H1 (cell line): ENCODE results near the gene TTI1. TPM values are rescaled to one million over a fixed set of nuclear protein-coding genes. Genes with fewer than 3 reads are reported as not detected.
A peak's percentile ranks its signal among the peaks of the same experiment; 100 is the strongest.

Experiments
- CTCF ChIA-PET: fragments of 300-600 bp; sonication (Branson Sonifier 250); formaldehyde crosslinking; loops from one replicate; lab custom pipeline; 2021; ENCODE audit not compliant: partially characterized antibody; lab: Charles Lee
- POLR2A ChIA-PET: fragments of 300-600 bp; sonication (Branson Sonifier 250); formaldehyde crosslinking; loops from one replicate; lab custom pipeline; 2021; ENCODE audit warnings: inconsistent platforms; ENCODE audit not compliant: partially characterized antibody; lab: Charles Lee
- DNase-seq, 2 experiments: peaks; one replicate each; pipeline versions ENCODE4 v3.0.0 to v3.0.0-alpha.2; 2010 to 2022; ENCODE audit warnings: low spot score in 2 of 2, low read depth in 1 of 2, mixed read lengths in 1 of 2
- FAIRE-seq: peaks from 2 replicates; lab custom pipeline; 2011; peaks lifted over from hg19 to GRCh38; lab: Jason Lieb, UNC
- H2AFZ ChIP-seq: 2 replicates; pipeline ENCODE4 v1.8.1; 2012; ENCODE audit warnings: low read length, inconsistent platforms
- H2AK5ac ChIP-seq: 2 replicates; pipeline ENCODE4 v1.6.1; 2013; ENCODE audit warnings: low read depth, low read length
- H2BK120ac ChIP-seq: replicated peaks from 2 replicates; pipeline ENCODE3; 2013; ENCODE audit warnings: low read depth, low read length, inconsistent platforms
- H2BK12ac ChIP-seq: 2 replicates; pipeline ENCODE4 v1.6.1; 2013; ENCODE audit warnings: low read depth, low read length
- H2BK15ac ChIP-seq: 2 replicates; pipeline ENCODE4 v1.6.1; 2013; ENCODE audit warnings: low read length
- H2BK20ac ChIP-seq: 2 replicates; pipeline ENCODE4 v1.6.1; 2013; ENCODE audit warnings: low read length
- H2BK5ac ChIP-seq: 2 replicates; pipeline ENCODE4 v1.6.1; 2013; ENCODE audit warnings: low read depth, low read length
- H3K14ac ChIP-seq: 2 replicates; pipeline ENCODE4 v1.6.1; 2013; ENCODE audit warnings: inconsistent platforms; ENCODE audit not compliant: insufficient read length
- H3K18ac ChIP-seq: 2 replicates; pipeline ENCODE4 v1.6.1; 2013; ENCODE audit warnings: low read length; ENCODE audit errors: extremely low read depth
- H3K23ac ChIP-seq: 2 replicates; pipeline ENCODE4 v1.6.1; 2013; ENCODE audit warnings: inconsistent platforms; ENCODE audit not compliant: insufficient read length
- H3K23me2 ChIP-seq: 2 replicates; pipeline ENCODE4 v1.6.1; 2013; ENCODE audit warnings: low read depth, low read length
- H3K27ac ChIP-seq: 2 replicates; pipeline ENCODE4 v1.6.1; 2011; ENCODE audit warnings: low read depth, low read length, inconsistent platforms
- H3K27me3 ChIP-seq, 4 experiments: replicated peaks in 1 of 4; 1 replicate in 1 of 4; 2 replicates in 3 of 4; pipeline versions ENCODE4 v1.6.1 to v1.8.1; 2011 to 2013; ENCODE audit warnings: low read length in 3 of 4, mild to moderate bottlenecking in 3 of 4, inconsistent platforms in 2 of 4, mixed read lengths in 2 of 4, moderate library complexity in 1 of 4; ENCODE audit not compliant: control insufficient read depth in 3 of 4, insufficient read depth in 3 of 4; ENCODE audit errors: extremely low read depth in 1 of 4
- H3K36me3 ChIP-seq, 4 experiments: 2 replicates each; pipeline versions ENCODE4 v1.6.1 to v1.8.1; 2011 to 2013; ENCODE audit warnings: mild to moderate bottlenecking in 4 of 4, low read length in 3 of 4, moderate library complexity in 2 of 4, control low read depth in 1 of 4, inconsistent platforms in 1 of 4; ENCODE audit not compliant: insufficient read depth in 4 of 4, control insufficient read depth in 2 of 4
- H3K4ac ChIP-seq: replicated peaks from 2 replicates; pipeline ENCODE3; 2013; ENCODE audit warnings: low read length, low read depth, mixed read lengths, inconsistent platforms; ENCODE audit not compliant: insufficient read length
- H3K4me1 ChIP-seq, 4 experiments: replicated peaks in 1 of 4; 1 replicate in 1 of 4; 2 replicates in 3 of 4; pipeline versions ENCODE4 v1.6.1 to v1.8.1; 2011 to 2013; ENCODE audit warnings: low read length in 3 of 4, inconsistent platforms in 2 of 4, mixed read lengths in 1 of 4; ENCODE audit not compliant: insufficient read depth in 4 of 4, control insufficient read depth in 3 of 4
- H3K4me2 ChIP-seq, 2 experiments: 2 replicates each; pipeline versions ENCODE4 v1.6.1 to v1.8.1; 2011 to 2013; ENCODE audit warnings: low read depth in 2 of 2, low read length in 2 of 2, control low read depth in 1 of 2, inconsistent platforms in 1 of 2, mild to moderate bottlenecking in 1 of 2; ENCODE audit not compliant: insufficient read depth in 1 of 2
- H3K4me3 ChIP-seq, 4 experiments: fragments of 200-600, 300-600 bp in 1 of 4; sonication (generic), shearing (Covaris generic), sonication (Bioruptor Twin) in 1 of 4; 2 replicates each; pipeline versions ENCODE4 v1.5.1 to v1.8.1; 2011 to 2016; ENCODE audit warnings: low read length in 4 of 4, low read depth in 3 of 4, control low read depth in 2 of 4, inconsistent platforms in 2 of 4, mild to moderate bottlenecking in 2 of 4, mixed read lengths in 1 of 4, moderate library complexity in 1 of 4; ENCODE audit not compliant: insufficient read depth in 2 of 4; ENCODE audit errors: extremely low read depth in 1 of 4
- H3K56ac ChIP-seq: replicated peaks from 2 replicates; pipeline ENCODE3; 2013; ENCODE audit warnings: low read depth, mild to moderate bottlenecking, mixed read lengths, low read length, inconsistent platforms; ENCODE audit not compliant: insufficient read length
- H3K79me1 ChIP-seq: 2 replicates; pipeline ENCODE4 v1.6.1; 2013; ENCODE audit warnings: low read depth, low read length, control low read depth
- H3K79me2 ChIP-seq, 2 experiments: 2 replicates each; pipeline versions ENCODE4 v1.6.1 to v1.8.1; 2012 to 2013; ENCODE audit warnings: low read length in 2 of 2, mild to moderate bottlenecking in 2 of 2, inconsistent platforms in 1 of 2; ENCODE audit not compliant: insufficient read depth in 2 of 2, control insufficient read depth in 1 of 2
- H3K9ac ChIP-seq, 4 experiments: replicated peaks in 1 of 4; 1 replicate in 1 of 4; 2 replicates in 3 of 4; pipeline versions ENCODE4 v1.6.1 to v1.8.1; 2011 to 2013; ENCODE audit warnings: low read depth in 3 of 4, low read length in 3 of 4, control low read depth in 2 of 4, mild to moderate bottlenecking in 2 of 4, moderate library complexity in 2 of 4, inconsistent platforms in 1 of 4; ENCODE audit errors: extremely low read depth in 1 of 4
- H3K9me3 ChIP-seq, 2 experiments: 2 replicates each; pipeline versions ENCODE4 v1.6.1 to v1.8.1; 2012 to 2013; ENCODE audit warnings: mild to moderate bottlenecking in 2 of 2, moderate library complexity in 2 of 2, control low read depth in 1 of 2, inconsistent platforms in 1 of 2, low read depth in 1 of 2, low read length in 1 of 2, mixed read lengths in 1 of 2; ENCODE audit not compliant: insufficient read depth in 2 of 2
- H4K20me1 ChIP-seq, 2 experiments: replicated peaks in 1 of 2; 2 replicates each; pipeline versions ENCODE3 to v1.8.1; 2011 to 2013; ENCODE audit warnings: inconsistent platforms in 2 of 2, low read length in 2 of 2, mild to moderate bottlenecking in 1 of 2; ENCODE audit not compliant: insufficient read depth in 2 of 2, control insufficient read depth in 1 of 2
- H4K5ac ChIP-seq: 2 replicates; pipeline ENCODE4 v1.6.1; 2013; ENCODE audit warnings: low read length, low read depth, mixed read lengths, inconsistent platforms; ENCODE audit not compliant: insufficient read length
- H4K8ac ChIP-seq: 2 replicates; pipeline ENCODE4 v1.8.0; 2013; ENCODE audit warnings: mild to moderate bottlenecking, moderate library complexity, low read length, inconsistent platforms; ENCODE audit not compliant: insufficient read depth; ENCODE audit errors: extremely low read depth
- H4K91ac ChIP-seq: replicated peaks from 2 replicates; pipeline ENCODE3; 2013; ENCODE audit warnings: low read length, mixed read lengths, inconsistent platforms; ENCODE audit not compliant: insufficient read length
- ATF3 ChIP-seq: IDR thresholded peaks from 2 replicates; pipeline ENCODE4 v1.6.1; 2011; ENCODE audit warnings: low read depth, mild to moderate bottlenecking, low read length; ENCODE audit not compliant: insufficient read depth
- CHD2 ChIP-seq: IDR thresholded peaks from 2 replicates; pipeline ENCODE4 v1.6.1; 2012; ENCODE audit warnings: low read length, improper control_type of control experiment
- CREB1 ChIP-seq: IDR thresholded peaks from 2 replicates; pipeline ENCODE4 v1.6.1; 2012; ENCODE audit warnings: inconsistent platforms
- EZH2 ChIP-seq: fragments of 200-600 bp; sonication (generic); IDR thresholded peaks from 2 replicates; pipeline ENCODE4 v1.7.1; 2012; ENCODE audit warnings: low read depth, mild to moderate bottlenecking, moderate library complexity, low read length, inconsistent platforms; ENCODE audit not compliant: severe bottlenecking
- FOSL1 ChIP-seq: IDR thresholded peaks from 2 replicates; pipeline ENCODE4 v1.6.1; 2011; ENCODE audit warnings: mild to moderate bottlenecking, low read depth, low read length, moderate library complexity; ENCODE audit not compliant: insufficient read depth
- GABPA ChIP-seq: IDR thresholded peaks from 2 replicates; pipeline ENCODE4 v1.6.1; 2011; ENCODE audit warnings: mild to moderate bottlenecking, low read length, moderate library complexity, borderline replicate concordance; ENCODE audit not compliant: insufficient read depth
- MAX ChIP-seq: IDR thresholded peaks from 2 replicates; pipeline ENCODE4 v1.6.1; 2012; ENCODE audit warnings: inconsistent platforms
- TCF12 ChIP-seq: IDR thresholded peaks from 2 replicates; pipeline ENCODE4 v1.6.1; 2011; ENCODE audit warnings: low read depth, mild to moderate bottlenecking, low read length
- WGBS, 2 experiments: shearing (Covaris generic) in 1 of 2; methylation state at CpG; one replicate each; pipeline versions ENCODE4 v1.1.6 to v1.1.7; 2013 to 2015; ENCODE audit warnings: low lambda C conversion rate in 2 of 2, mixed read lengths in 2 of 2, inconsistent platforms in 1 of 2, low coverage in 1 of 2, missing lambda C conversion rate in 1 of 2; ENCODE audit not compliant: insufficient replicate concordance in 2 of 2, insufficient coverage in 1 of 2, insufficient read length in 1 of 2; ENCODE audit errors: extremely low coverage in 1 of 2, missing lambda C conversion rate in 1 of 2; 5-methylcytosine and 5-hydroxymethylcytosine counted together
- polyA plus RNA-seq, 7 experiments: library from polyadenylated mRNA; depleted of rRNA in 3 of 7; stranded (reverse) in 5 of 7; unstranded in 2 of 7; fragments of >200 nt in 5 of 7; fragments of 200-250 nt in 2 of 7; gene quantifications; 1 replicate in 5 of 7; 2 replicates in 1 of 7; 4 replicates in 1 of 7; pipeline versions ENCODE4 v1.2.1 to v1.2.3, GENCODE V29; 2011 to 2013; ENCODE audit warnings: missing spikeins in 2 of 7, mixed read lengths in 2 of 7
- total RNA-seq: library from RNA; stranded (reverse); fragmentation: NEBNext Ultra II Directional; extraction: Animal tissue kit (Norgen Biotek cat#: 25700); gene quantifications from 2 replicates; pipeline ENCODE4 v1.2.1, GENCODE V29; 2021
- TF ChIP-seq, protein P1 (sequence below): IDR thresholded peaks from 2 replicates; pipeline ENCODE4 v1.6.1; 2011; ENCODE audit warnings: low read length, improper control_type of control experiment

TTI1 gene
- total and polyA plus RNA-seq, 2 of the 8 experiments (the other 6 are each of a cell fraction or from before 2014, with no cell fraction given), result 34.1 to 47.0 TPM

GRCh38 chr20:37972256-37973058, 60.8 kb downstream of the TTI1 start:
- no peak overlapping the region for H2AK5ac ChIP-seq
- H3K14ac ChIP-seq, result no peak overlapping the region
- WGBS, 2 experiments, result 79% methylated on average over 7 of the region's 7 CpGs; no CpG with 5 or more reads in 1 of the 2 experiments
- H2BK15ac ChIP-seq, result no peak overlapping the region
- no peak overlapping the region for H3K27ac ChIP-seq
- no peak for FAIRE-seq
- no peak overlapping the region for H4K8ac ChIP-seq
- H3K36me3 ChIP-seq, result no peaks in the 10 kb centered on the region
- no peak overlapping the region for H4K5ac ChIP-seq
- H3K9me3 ChIP-seq, result 0 out of 4 replicates have a peak, but pooled peaks cover 0 to 4% of the 10 kb centered on the region in 2 experiments
- no peak overlapping the region for H2AFZ ChIP-seq
- no peak overlapping the region for H3K56ac ChIP-seq
- POLR2A ChIA-PET, result interaction anchor here (1.2 to 1.7 kb wide), 2 partner anchors 59 to 186 kb away, joined by 3 read pairs; no protein-coding TSS in a partner anchor
- no peaks in the 10 kb centered on the region; the same call in 1 of the 2 replicates for H3K23me2 ChIP-seq
- peaks cover 0 to 20% (median 5%) of the 10 kb centered on the region in 4 experiments; a peak in 6 of 7 replicates for H3K4me1 ChIP-seq
- peak in 1 of 2 experiments; percentile 45 for DNase-seq
- no peak overlapping the region for H2BK5ac ChIP-seq
- no peak overlapping the region for H2BK12ac ChIP-seq
- peak overlapping the region; percentile 9 to 34; a peak in 3 of 4 replicates for H3K4me2 ChIP-seq
- H2BK120ac ChIP-seq, result no peak overlapping the region
- H4K91ac ChIP-seq, result no peak overlapping the region
- peaks cover 0 to 11% (median 2%) of the 10 kb centered on the region in 4 experiments; a peak in 2 of 7 replicates for H3K27me3 ChIP-seq
- H3K9ac ChIP-seq, result no peak overlapping the region
- TF ChIP-seq FOSL1 (no peak), MAX (no peak), CHD2 (no peak), TCF12 (no peak), CREB1 (no peak), ATF3 (no peak), EZH2 (no peak), GABPA (no peak)
- TF ChIP-seq, protein P1, sequence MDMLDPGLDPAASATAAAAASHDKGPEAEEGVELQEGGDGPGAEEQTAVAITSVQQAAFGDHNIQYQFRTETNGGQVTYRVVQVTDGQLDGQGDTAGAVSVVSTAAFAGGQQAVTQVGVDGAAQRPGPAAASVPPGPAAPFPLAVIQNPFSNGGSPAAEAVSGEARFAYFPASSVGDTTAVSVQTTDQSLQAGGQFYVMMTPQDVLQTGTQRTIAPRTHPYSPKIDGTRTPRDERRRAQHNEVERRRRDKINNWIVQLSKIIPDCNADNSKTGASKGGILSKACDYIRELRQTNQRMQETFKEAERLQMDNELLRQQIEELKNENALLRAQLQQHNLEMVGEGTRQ, result no peak
- H3K18ac ChIP-seq, result no peak overlapping the region
- H4K20me1 ChIP-seq, result no peaks in the 10 kb centered on the region
- H3K4me3 ChIP-seq, result no peak overlapping the region
- CTCF ChIA-PET, result interaction anchor here (1.0 to 4.6 kb wide), 5 partner anchors 8 to 74 kb away, joined by 3 to 19 read pairs (median 4); no protein-coding TSS in a partner anchor
- no peaks in the 10 kb centered on the region for H3K79me1 ChIP-seq
- H3K4ac ChIP-seq, result no peak overlapping the region
- H2BK20ac ChIP-seq, result no peak overlapping the region
- no peak overlapping the region for H3K23ac ChIP-seq
- H3K79me2 ChIP-seq, result no peaks in the 10 kb centered on the region
